SH-SY5Y (cell line): ENCODE measurements around the gene TASP1.

ENCODE experiments used
- GATA2 ChIP-seq: IDR thresholded peaks from 2 replicates; pipeline ENCODE4 v1.6.1; 2011; ENCODE audit warnings: mild to moderate bottlenecking, low read depth, low read length
- GATA3 ChIP-seq: IDR thresholded peaks from 2 replicates; pipeline ENCODE4 v1.6.1; 2011; ENCODE audit warnings: low read depth, mild to moderate bottlenecking, low read length, moderate library complexity

DNA sequence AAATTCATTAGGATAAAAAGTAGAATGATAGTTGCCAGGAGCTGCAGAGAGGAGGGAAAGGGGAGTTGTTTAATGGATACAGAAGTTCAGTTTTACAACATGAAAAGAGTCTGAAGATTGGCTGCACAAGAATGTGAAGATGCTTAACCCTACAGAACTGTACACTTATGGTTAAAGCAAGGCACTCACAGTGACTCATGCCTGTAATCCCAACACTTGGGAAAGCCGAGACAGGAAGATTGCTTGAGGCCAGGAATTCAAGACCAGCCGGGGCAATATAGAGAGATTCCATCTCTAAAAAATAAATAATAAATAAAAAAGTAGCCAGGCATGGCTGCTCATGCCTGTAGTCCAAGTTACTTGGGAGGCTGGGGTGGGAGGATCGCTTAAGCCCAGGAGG lies 174.0 kb downstream of the TASP1 start:
- TF ChIP-seq GATA2 (no peak), GATA3 (no peak)
